HepG2 (cell line): ENCODE results near the gene PMFBP1. TPM values are rescaled to one million over a fixed set of nuclear protein-coding genes. Genes with fewer than 3 reads are reported as not detected.

Experiments
- DMTF1 ChIP-seq: sonication (generic); formaldehyde crosslinking; IDR thresholded peaks from 2 replicates; pipeline ENCODE4 v1.4.0; 2020; ENCODE audit warnings: mild to moderate bottlenecking, missing genetic modification reagents
- E2F2 ChIP-seq: sonication (generic); formaldehyde crosslinking; IDR thresholded peaks from 2 replicates; pipeline ENCODE4 v1.4.0; 2020; ENCODE audit warnings: missing genetic modification reagents, borderline replicate concordance
- E2F5 ChIP-seq: sonication (generic); formaldehyde crosslinking; conservative IDR thresholded peaks from 2 replicates; pipeline ENCODE4 v1.4.0; 2020; ENCODE audit warnings: missing genetic modification reagents
- FOXM1 ChIP-seq: sonication (generic); formaldehyde crosslinking; IDR thresholded peaks from 2 replicates; pipeline ENCODE4 v1.5.0; 2020; ENCODE audit warnings: missing genetic modification reagents
- PREB ChIP-seq: sonication (generic); formaldehyde crosslinking; IDR thresholded peaks from 2 replicates; pipeline ENCODE4 v1.4.0; 2020; ENCODE audit warnings: missing genetic modification reagents
- SIX4 ChIP-seq: sonication (generic); formaldehyde crosslinking; IDR thresholded peaks from 2 replicates; pipeline ENCODE4 v1.4.0; 2020; ENCODE audit warnings: missing genetic modification reagents
- SKI ChIP-seq: fragments of 450-650 bp; IDR thresholded peaks from one replicate; pipeline ENCODE4 v1.6.1; 2018; ENCODE audit warnings: mild to moderate bottlenecking; ENCODE audit not compliant: partially characterized antibody
- SP4 ChIP-seq: sonication (generic); formaldehyde crosslinking; IDR thresholded peaks from 2 replicates; pipeline ENCODE4 v1.8.1; 2023; ENCODE audit warnings: mild to moderate bottlenecking, missing genetic modification reagents
- SYNCRIP ChIP-seq: fragments of 200-400 bp; formaldehyde crosslinking; IDR thresholded peaks from 2 replicates; pipeline ENCODE4 v1.6.1; 2018; ENCODE audit warnings: mild to moderate bottlenecking, low read depth, low read length; ENCODE audit not compliant: insufficient read depth
- ZMYM2 ChIP-seq: sonication (generic); formaldehyde crosslinking; IDR thresholded peaks from 2 replicates; pipeline ENCODE4 v1.8.0; 2022; ENCODE audit warnings: mild to moderate bottlenecking, missing genetic modification reagents
- ZNF296 ChIP-seq: sonication (generic); formaldehyde crosslinking; conservative IDR thresholded peaks from 2 replicates; pipeline ENCODE4 v1.5.0; 2020; ENCODE audit warnings: mild to moderate bottlenecking, missing genetic modification reagents
- ZNF318 ChIP-seq: sonication (generic); formaldehyde crosslinking; IDR thresholded peaks from 2 replicates; pipeline ENCODE4 v1.4.0; 2020; ENCODE audit warnings: mild to moderate bottlenecking, missing genetic modification reagents
- ZNF451 ChIP-seq: sonication (generic); formaldehyde crosslinking; IDR thresholded peaks from 2 replicates; pipeline ENCODE4 v1.5.0; 2020; ENCODE audit warnings: mild to moderate bottlenecking, missing genetic modification reagents
- ZNF713 ChIP-seq: sonication (generic); formaldehyde crosslinking; IDR thresholded peaks from 2 replicates; pipeline ENCODE4 v1.4.0; 2020; ENCODE audit warnings: mild to moderate bottlenecking, missing genetic modification reagents
- ZNF737 ChIP-seq: sonication (generic); formaldehyde crosslinking; IDR thresholded peaks from 2 replicates; pipeline ENCODE4 v1.5.0; 2020; ENCODE audit warnings: missing genetic modification reagents, mild to moderate bottlenecking, borderline replicate concordance
- polyA plus RNA-seq, 8 experiments: library from polyadenylated mRNA; depleted of rRNA in 3 of 8; stranded (reverse) in 7 of 8; unstranded in 1 of 8; fragments of >200 nt; fragmentation: Illumina TruSeq in 4 of 8; extraction: Trizol in 4 of 8; gene quantifications; 2 replicates each; pipeline versions ENCODE4 v1.2.1 to v1.2.3, GENCODE V29; 2011 to 2016; ENCODE audit warnings: low read depth in 4 of 8, missing spikeins in 1 of 8, mixed read lengths in 1 of 8; ENCODE audit not compliant: insufficient read depth in 1 of 8
- total RNA-seq, 5 experiments: library from RNA; depleted of rRNA; stranded (reverse); fragments of >200 nt; fragmentation: Illumina TruSeq; extraction: Trizol; gene quantifications; 2 replicates each; pipeline ENCODE4 v1.2.3, GENCODE V29; 2016; ENCODE audit warnings: low read depth in 1 of 5

The PMFBP1 gene
- total and polyA plus RNA-seq, 2 of the 13 experiments (the other 11 are each of a cell fraction or from before 2014, with no cell fraction given): 1.9 to 3.8 TPM

DNA sequence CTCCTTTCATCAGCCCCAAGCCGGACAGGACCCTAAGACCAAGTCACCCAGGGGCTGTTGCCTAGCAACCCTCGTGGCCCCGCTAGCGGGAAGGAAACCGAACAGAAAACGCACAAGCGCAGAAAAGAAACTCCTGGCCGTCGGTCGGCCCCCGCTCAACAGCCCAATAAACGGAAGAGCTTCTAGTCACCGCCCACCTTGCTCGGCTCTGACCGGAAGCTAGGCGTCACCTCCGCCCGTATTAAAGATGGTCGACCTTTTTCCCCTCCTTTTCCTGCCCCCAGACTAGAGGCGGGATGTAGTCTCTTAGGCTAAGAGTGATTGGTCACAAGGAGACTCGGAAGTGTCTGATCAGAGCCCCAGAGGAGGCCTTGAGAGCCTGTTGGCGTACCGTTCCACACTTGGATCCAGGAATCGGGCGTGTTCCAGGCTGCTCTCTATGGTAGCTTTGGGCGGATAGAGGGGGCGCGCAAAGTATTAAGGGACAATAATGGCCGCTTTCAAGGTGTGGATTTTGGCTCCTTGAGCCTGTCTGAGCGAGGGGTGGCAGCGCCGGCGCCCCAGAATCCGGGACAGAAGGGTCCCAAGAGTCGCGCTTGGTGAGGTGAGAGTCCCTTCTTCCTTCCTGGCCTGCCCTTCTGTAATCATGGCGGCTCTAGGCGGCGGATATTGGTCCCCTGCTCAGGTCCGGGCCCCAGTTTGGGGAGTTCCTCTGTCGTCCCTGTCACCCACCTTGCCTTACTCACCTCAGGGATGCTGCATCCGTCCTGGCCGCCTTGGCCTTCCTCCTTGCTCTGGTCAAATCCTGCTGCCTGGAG is 78.3 kb downstream of the PMFBP1 start, which contains the start of the genes DHX38 and TXNL4B (continued):
- no peak for TF ChIP-seq ZNF318 (CRISPR knock-in tag)
- TF ChIP-seq SYNCRIP: no peak
- no peak for TF ChIP-seq FOXM1 (CRISPR knock-in tag)
- TF ChIP-seq ZNF713 (CRISPR knock-in tag): no peak
- TF ChIP-seq DMTF1 (CRISPR knock-in tag): no peak
- TF ChIP-seq SKI: peak; percentile 55
- no peak for TF ChIP-seq ZMYM2 (CRISPR knock-in tag)
- peak; percentile 85 for TF ChIP-seq SP4 (CRISPR knock-in tag)
- peak; percentile 35; the same call in 1 of the 2 replicates for TF ChIP-seq SIX4 (CRISPR knock-in tag)
- TF ChIP-seq PREB (CRISPR knock-in tag): no peak
- TF ChIP-seq ZNF451: no peak
- no peak for TF ChIP-seq E2F5
- peak; percentile 66; the same call in 1 of the 2 replicates for TF ChIP-seq ZNF737 (CRISPR knock-in tag)
- TF ChIP-seq ZNF296: 0 out of 2 replicates have a peak, but pooled peaks have one; percentile 51
- no peak; the same call in 1 of the 2 replicates for TF ChIP-seq E2F2 (CRISPR knock-in tag)
